ENCODE results near the gene C15orf40.

DNA sequence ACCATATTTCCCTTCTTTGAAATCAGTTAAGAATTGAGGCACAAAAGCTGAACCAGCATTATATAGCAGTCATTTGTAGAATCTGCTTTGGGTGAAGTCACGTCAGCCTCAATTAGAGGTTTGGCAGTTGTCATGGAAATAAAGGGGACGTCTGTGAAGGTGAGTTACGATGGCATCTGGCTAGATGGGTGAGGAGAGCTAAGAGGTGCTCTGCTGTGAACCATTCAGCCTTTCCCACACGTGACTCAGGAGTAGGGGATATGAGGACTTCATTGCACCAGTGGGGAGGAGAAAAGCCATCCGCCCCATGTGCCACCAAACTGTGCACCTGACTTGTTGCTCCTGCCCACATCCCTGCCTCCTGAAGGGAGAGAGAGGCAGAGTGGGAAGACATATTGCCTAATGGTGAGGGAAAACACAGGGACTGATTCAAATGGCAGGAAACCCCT, 2.8 kb upstream of the C15orf40 start:
- TF ChIP-seq, protein P1, sequence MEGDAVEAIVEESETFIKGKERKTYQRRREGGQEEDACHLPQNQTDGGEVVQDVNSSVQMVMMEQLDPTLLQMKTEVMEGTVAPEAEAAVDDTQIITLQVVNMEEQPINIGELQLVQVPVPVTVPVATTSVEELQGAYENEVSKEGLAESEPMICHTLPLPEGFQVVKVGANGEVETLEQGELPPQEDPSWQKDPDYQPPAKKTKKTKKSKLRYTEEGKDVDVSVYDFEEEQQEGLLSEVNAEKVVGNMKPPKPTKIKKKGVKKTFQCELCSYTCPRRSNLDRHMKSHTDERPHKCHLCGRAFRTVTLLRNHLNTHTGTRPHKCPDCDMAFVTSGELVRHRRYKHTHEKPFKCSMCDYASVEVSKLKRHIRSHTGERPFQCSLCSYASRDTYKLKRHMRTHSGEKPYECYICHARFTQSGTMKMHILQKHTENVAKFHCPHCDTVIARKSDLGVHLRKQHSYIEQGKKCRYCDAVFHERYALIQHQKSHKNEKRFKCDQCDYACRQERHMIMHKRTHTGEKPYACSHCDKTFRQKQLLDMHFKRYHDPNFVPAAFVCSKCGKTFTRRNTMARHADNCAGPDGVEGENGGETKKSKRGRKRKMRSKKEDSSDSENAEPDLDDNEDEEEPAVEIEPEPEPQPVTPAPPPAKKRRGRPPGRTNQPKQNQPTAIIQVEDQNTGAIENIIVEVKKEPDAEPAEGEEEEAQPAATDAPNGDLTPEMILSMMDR (IDR thresholded peaks at IDR 0.05), result no peak
- TF ChIP-seq POLR2A (IDR thresholded peaks at IDR 0.05), result no peak

All from Peyer's patch (tissue), 4 donors.